B cell (primary cell): ENCODE data around the gene ATCAY. TPM values are rescaled to one million over a fixed set of nuclear protein-coding genes. Genes with fewer than 3 reads are reported as not detected.

Source experiments
- ATAC-seq: fragments of 200-7000 bp; cut with Tn5 transposase; one replicate; pipeline ENCODE4 v1.10.0; 2021; ENCODE audit warnings: low read depth, mild to moderate bottlenecking, moderate number of reproducible peaks, moderate library complexity
- CTCF ChIA-PET: fragments of 350-600 bp; sonication (Branson Sonifier 250); formaldehyde crosslinking; loops from one replicate; lab custom pipeline; 2021; ENCODE audit warnings: antibody characterized with exemption, inconsistent platforms; lab: Charles Lee
- POLR2A ChIA-PET: fragments of 350-600 bp; sonication (Branson Sonifier 250); formaldehyde crosslinking; loops from one replicate; lab custom pipeline; 2021; ENCODE audit warnings: antibody characterized with exemption; lab: Charles Lee
- DNase-seq: peaks from one replicate; pipeline ENCODE4 v3.0.0; 2013
- H2AFZ ChIP-seq: 2 replicates; pipeline ENCODE4 v1.6.1; 2012; ENCODE audit warnings: mild to moderate bottlenecking, low read depth, low read length; ENCODE audit not compliant: insufficient read depth, poor library complexity, severe bottlenecking
- H3K27ac ChIP-seq, 2 donors: 1 replicate in 1 of 2; 2 replicates in 1 of 2; pipeline ENCODE4 v1.5.1; 2012 to 2013; ENCODE audit warnings: low read length in 2 of 2, mild to moderate bottlenecking in 2 of 2, moderate library complexity in 1 of 2
- H3K27me3 ChIP-seq, 4 experiments: fragments of 200-600 bp in 1 of 4; sonication (generic) in 1 of 4; replicated peaks in 1 of 4; 1 replicate in 2 of 4; 2 replicates in 2 of 4; pipeline versions ENCODE4 v1.6.1 to v1.7.0; 2013 to 2016; ENCODE audit warnings: low read length in 3 of 4, mild to moderate bottlenecking in 2 of 4, mixed read lengths in 1 of 4, moderate library complexity in 1 of 4; ENCODE audit not compliant: insufficient read depth in 4 of 4, control insufficient read depth in 3 of 4; ENCODE audit errors: control extremely low read depth in 1 of 4
- H3K36me3 ChIP-seq, 2 experiments: replicated peaks in 1 of 2; 1 replicate in 1 of 2; 2 replicates in 1 of 2; pipeline versions ENCODE4 v1.6.1 to v1.7.1; 2013; ENCODE audit warnings: low read length in 1 of 2; ENCODE audit not compliant: insufficient read depth in 2 of 2, control insufficient read depth in 1 of 2; ENCODE audit errors: control extremely low read depth in 1 of 2, extremely low read depth in 1 of 2
- H3K4me1 ChIP-seq, 2 donors: fragments of 200-600 bp in 1 of 2; sonication (generic) in 1 of 2; 1 replicate in 1 of 2; 2 replicates in 1 of 2; pipeline versions ENCODE4 v1.5.1 to v1.6.1; 2013 to 2017; ENCODE audit warnings: low read length in 2 of 2; ENCODE audit not compliant: control insufficient read depth in 2 of 2, insufficient read depth in 2 of 2
- H3K4me2 ChIP-seq: replicated peaks from 2 replicates; pipeline ENCODE3; 2012; ENCODE audit warnings: mild to moderate bottlenecking, low read depth, low read length; ENCODE audit not compliant: poor library complexity, severe bottlenecking
- H3K4me3 ChIP-seq, 5 experiments: fragments of 200-600 bp in 1 of 5; sonication (generic) in 1 of 5; 1 replicate in 3 of 5; 2 replicates in 2 of 5; pipeline versions ENCODE4 v1.5.1 to v1.7.0; 2011 to 2016; ENCODE audit warnings: low read length in 4 of 5, mild to moderate bottlenecking in 4 of 5, low read depth in 2 of 5, control low read depth in 1 of 5, moderate library complexity in 1 of 5; ENCODE audit not compliant: insufficient read depth in 1 of 5; ENCODE audit errors: control extremely low read depth in 1 of 5, extremely low read depth in 1 of 5
- H3K79me2 ChIP-seq: fragments of 200-600 bp; sonication (generic); one replicate; pipeline ENCODE4 v1.6.0; 2016; ENCODE audit warnings: low read length; ENCODE audit not compliant: control insufficient read depth, insufficient read depth
- H3K9ac ChIP-seq: fragments of 200-600 bp; sonication (generic); 2 replicates; pipeline ENCODE4 v1.6.1; 2017; ENCODE audit warnings: mild to moderate bottlenecking, low read length, moderate library complexity
- H3K9me3 ChIP-seq, 3 donors: one replicate each; pipeline versions ENCODE4 v1.6.1 to v1.7.1; 2013; ENCODE audit warnings: low read length in 2 of 3; ENCODE audit not compliant: control insufficient read depth in 2 of 3, insufficient read depth in 1 of 3; ENCODE audit errors: control extremely low read depth in 1 of 3
- H4K20me1 ChIP-seq: 2 replicates; pipeline ENCODE4 v1.6.0; 2012; ENCODE audit warnings: mild to moderate bottlenecking, low read length; ENCODE audit not compliant: insufficient read depth, control insufficient read depth, poor library complexity, severe bottlenecking
- H3K27ac Mint-ChIP-seq: one replicate; pipeline ENCODE4 v1.8.0; 2021; ENCODE audit warnings: mixed read lengths
- H3K27me3 Mint-ChIP-seq: one replicate; pipeline ENCODE4 v1.8.0; 2021; ENCODE audit warnings: mixed read lengths
- H3K4me1 Mint-ChIP-seq: one replicate; pipeline ENCODE4 v1.8.0; 2021; ENCODE audit warnings: mixed read lengths
- H3K4me3 Mint-ChIP-seq: one replicate; pipeline ENCODE4 v1.8.0; 2021; ENCODE audit warnings: mixed read lengths
- H3K9me3 Mint-ChIP-seq: one replicate; pipeline ENCODE4 v1.8.0; 2022; ENCODE audit warnings: mixed read lengths; ENCODE audit not compliant: insufficient read depth
- EZH2 ChIP-seq: IDR thresholded peaks from 2 replicates; pipeline ENCODE4 v1.6.1; 2012; ENCODE audit warnings: borderline replicate concordance, low read depth, mild to moderate bottlenecking, moderate library complexity, low read length; ENCODE audit not compliant: insufficient read depth, poor library complexity, severe bottlenecking
- WGBS: methylation state at CpG from one replicate; pipeline ENCODE4 v1.1.5; 2013; ENCODE audit warnings: missing lambda C conversion rate; ENCODE audit not compliant: insufficient coverage; 5-methylcytosine and 5-hydroxymethylcytosine counted together
- intact Hi-C: fragments of 100-400 bp; cut with micrococcal nuclease; formaldehyde crosslinking; loops from one replicate; pipeline ENCODE4 v1.10.0; 2022
- polyA plus RNA-seq: library from polyadenylated mRNA; depleted of rRNA; stranded (reverse); fragments of >200 nt; gene quantifications from 2 replicates; pipeline ENCODE4 v1.2.3, GENCODE V29; 2012
- total RNA-seq, 2 donors: library from RNA; stranded (reverse); fragments of 120-200 nt in 1 of 2; gene quantifications; 1 replicate in 1 of 2; 2 replicates in 1 of 2; pipeline versions ENCODE4 v1.2.3 to v1.2.4, GENCODE V29; 2013 to 2022
- TF ChIP-seq, protein P1 (sequence below): fragments of 200-600 bp; IDR thresholded peaks from one replicate; pipeline ENCODE4 v1.8.0; 2022; ENCODE audit warnings: antibody characterized with exemption, mild to moderate bottlenecking

ATCAY gene
- total and polyA plus RNA-seq, 2 donors (not counting 1 experiment from before 2014, with no cell fraction given), result not detected

- CTCF ChIA-PET, result no interaction called here
- no peak overlapping the region for H2AFZ ChIP-seq
- no peak overlapping the region for H3K4me3 ChIP-seq
- no peak overlapping the region for H3K27ac ChIP-seq
- no peaks in the 10 kb centered on the region for H3K27me3 ChIP-seq
- over 99% methylated on average over 41 of the region's 60 CpGs for WGBS
- no peak for TF ChIP-seq EZH2
- TF ChIP-seq, protein P1, sequence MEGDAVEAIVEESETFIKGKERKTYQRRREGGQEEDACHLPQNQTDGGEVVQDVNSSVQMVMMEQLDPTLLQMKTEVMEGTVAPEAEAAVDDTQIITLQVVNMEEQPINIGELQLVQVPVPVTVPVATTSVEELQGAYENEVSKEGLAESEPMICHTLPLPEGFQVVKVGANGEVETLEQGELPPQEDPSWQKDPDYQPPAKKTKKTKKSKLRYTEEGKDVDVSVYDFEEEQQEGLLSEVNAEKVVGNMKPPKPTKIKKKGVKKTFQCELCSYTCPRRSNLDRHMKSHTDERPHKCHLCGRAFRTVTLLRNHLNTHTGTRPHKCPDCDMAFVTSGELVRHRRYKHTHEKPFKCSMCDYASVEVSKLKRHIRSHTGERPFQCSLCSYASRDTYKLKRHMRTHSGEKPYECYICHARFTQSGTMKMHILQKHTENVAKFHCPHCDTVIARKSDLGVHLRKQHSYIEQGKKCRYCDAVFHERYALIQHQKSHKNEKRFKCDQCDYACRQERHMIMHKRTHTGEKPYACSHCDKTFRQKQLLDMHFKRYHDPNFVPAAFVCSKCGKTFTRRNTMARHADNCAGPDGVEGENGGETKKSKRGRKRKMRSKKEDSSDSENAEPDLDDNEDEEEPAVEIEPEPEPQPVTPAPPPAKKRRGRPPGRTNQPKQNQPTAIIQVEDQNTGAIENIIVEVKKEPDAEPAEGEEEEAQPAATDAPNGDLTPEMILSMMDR, result no peak
- POLR2A ChIA-PET, result no interaction called here
- H3K9me3 Mint-ChIP-seq, result no peaks in the 10 kb centered on the region
- no peak for DNase-seq
- no peak overlapping the region for H3K9ac ChIP-seq
- no peaks in the 10 kb centered on the region for H3K27me3 Mint-ChIP-seq
- H4K20me1 ChIP-seq, result peaks cover 36% of the 10 kb centered on the region
- peaks cover 7% of the 10 kb centered on the region for H3K4me1 Mint-ChIP-seq
- intact Hi-C loops, result no loop called here
- H3K27ac Mint-ChIP-seq, result no peak overlapping the region
- H3K79me2 ChIP-seq, result peaks cover 28% of the 10 kb centered on the region
- peaks cover 2 to 52% of the 10 kb centered on the region in 2 experiments for H3K36me3 ChIP-seq
- H3K4me2 ChIP-seq, result no peak overlapping the region
- H3K4me3 Mint-ChIP-seq, result no peak overlapping the region
- H3K4me1 ChIP-seq, result peaks cover 1 to 3% of the 10 kb centered on the region in 2 donors
- H3K9me3 ChIP-seq, result no peaks in the 10 kb centered on the region
- ATAC-seq, result no peak
Observed at GRCh38 chr19:3964256-3965194, 84.0 kb downstream of the ATCAY start.
